HUES6 (cell line): ENCODE data around the gene ANTXR1.

ENCODE experiments used
- H3K27ac ChIP-seq: 2 replicates; pipeline ENCODE4 v1.7.0; 2013; ENCODE audit warnings: low read depth, mild to moderate bottlenecking, low read length, inconsistent platforms
- H3K27me3 ChIP-seq: 2 replicates; pipeline ENCODE4 v1.6.1; 2013; ENCODE audit warnings: low read length; ENCODE audit not compliant: control insufficient read depth, insufficient read depth
- H3K36me3 ChIP-seq: 2 replicates; pipeline ENCODE4 v1.6.1; 2013; ENCODE audit warnings: low read length; ENCODE audit not compliant: control insufficient read depth, insufficient read depth
- H3K4me1 ChIP-seq: 2 replicates; pipeline ENCODE4 v1.6.1; 2013; ENCODE audit warnings: low read length; ENCODE audit not compliant: control insufficient read depth, insufficient read depth
- H3K4me3 ChIP-seq: 2 replicates; pipeline ENCODE4 v1.5.1; 2013; ENCODE audit warnings: low read depth, low read length
- H3K9ac ChIP-seq: one replicate; pipeline ENCODE4 v1.6.1; 2013; ENCODE audit warnings: mild to moderate bottlenecking, low read length
- H3K9me3 ChIP-seq: 2 replicates; pipeline ENCODE4 v1.6.1; 2013; ENCODE audit warnings: low read depth, low read length; ENCODE audit not compliant: control insufficient read depth, insufficient read depth

ANTXR1 gene

GRCh38 chr2:69152847-69153583 is 140.0 kb downstream of the ANTXR1 start:
- peaks cover 22% of the 10 kb centered on the region for H3K4me1 ChIP-seq
- H3K27ac ChIP-seq, result no peak overlapping the region
- H3K27me3 ChIP-seq, result no peaks in the 10 kb centered on the region
- H3K36me3 ChIP-seq, result peaks cover 16% of the 10 kb centered on the region
- no peak overlapping the region for H3K4me3 ChIP-seq
- no peak overlapping the region for H3K9ac ChIP-seq
- H3K9me3 ChIP-seq, result peaks cover 4% of the 10 kb centered on the region; the same call in 1 of the 2 replicates

GRCh38 chr2:69154106-69154505 is 141.1 kb downstream of the ANTXR1 start:
- H3K27ac ChIP-seq, result no peak overlapping the region
- H3K27me3 ChIP-seq, result no peaks in the 10 kb centered on the region
- H3K9ac ChIP-seq, result no peak overlapping the region
- no peak overlapping the region for H3K4me3 ChIP-seq
- H3K9me3 ChIP-seq, result peaks cover 4% of the 10 kb centered on the region; the same call in 1 of the 2 replicates
- H3K4me1 ChIP-seq, result peaks cover 14% of the 10 kb centered on the region
- H3K36me3 ChIP-seq, result peaks cover 16% of the 10 kb centered on the region

- Histone ChIP-seq H3K4me1 (peaks cover 23% of the 10 kb centered on the region), H3K27me3 (no peaks in the 10 kb centered on the region), H3K36me3 (peaks cover 16% of the 10 kb centered on the region), H3K9me3 (peaks cover 4% of the 10 kb centered on the region; the same call in 1 of the 2 replicates), H3K27ac (no peak overlapping the region), H3K4me3 (no peak overlapping the region), H3K9ac (no peak overlapping the region)
Observed at GRCh38 chr2:69156624-69157023, 143.6 kb downstream of the ANTXR1 start.

DNA sequence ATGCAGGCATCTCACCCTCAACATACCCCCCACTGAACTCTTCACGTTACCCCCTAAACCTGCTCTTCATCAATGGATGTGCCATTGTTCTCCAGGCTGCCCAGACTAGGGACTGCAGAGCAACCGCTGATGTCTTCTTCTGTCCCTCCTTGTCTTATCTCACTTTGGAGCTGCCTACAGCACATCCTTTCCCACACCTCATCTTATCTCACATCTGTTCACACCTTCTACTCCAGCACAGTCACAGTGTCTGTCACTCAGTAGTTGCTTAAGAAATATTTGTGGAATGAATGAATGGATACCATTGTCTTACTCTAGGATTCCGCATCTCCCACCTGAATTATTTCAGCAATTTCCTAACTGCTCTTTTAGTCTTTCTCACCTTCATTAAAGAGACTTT is 144.5 kb downstream of the ANTXR1 start:
- no peak overlapping the region for H3K9ac ChIP-seq

GRCh38 chr2:69159986-69160385 is 147.0 kb downstream of the ANTXR1 start:
- H3K4me3 ChIP-seq, result no peak overlapping the region
- no peak overlapping the region for H3K9ac ChIP-seq
- no peaks in the 10 kb centered on the region for H3K27me3 ChIP-seq
- no peaks in the 10 kb centered on the region for H3K9me3 ChIP-seq
- H3K27ac ChIP-seq, result no peak overlapping the region; the same call in 1 of the 2 replicates
- no peaks in the 10 kb centered on the region for H3K36me3 ChIP-seq
- peaks cover 52% of the 10 kb centered on the region for H3K4me1 ChIP-seq

More for the DNA sequence above, 144.5 kb downstream of the ANTXR1 start:
- Histone ChIP-seq H3K27me3 (no peaks in the 10 kb centered on the region), H3K27ac (no peak overlapping the region), H3K9me3 (peaks cover 4% of the 10 kb centered on the region; the same call in 1 of the 2 replicates), H3K4me3 (no peak overlapping the region), H3K36me3 (peaks cover 9% of the 10 kb centered on the region), H3K4me1 (peaks cover 31% of the 10 kb centered on the region)

GRCh38 chr2:69162057-69162456 is 149.1 kb downstream of the ANTXR1 start:
- Histone ChIP-seq H3K4me3 (peak overlapping the region; percentile 9; the same call in 1 of the 2 replicates), H3K9ac (peak overlapping the region; percentile 57), H3K4me1 (peaks cover 58% of the 10 kb centered on the region), H3K27me3 (no peaks in the 10 kb centered on the region), H3K9me3 (no peaks in the 10 kb centered on the region), H3K36me3 (no peaks in the 10 kb centered on the region), H3K27ac (peak overlapping the region; percentile 64; the same call in 1 of the 2 replicates)

GRCh38 chr2:69163109-69163508 is 150.1 kb downstream of the ANTXR1 start:
- peak overlapping the region; percentile 64; the same call in 1 of the 2 replicates for H3K27ac ChIP-seq
- no peaks in the 10 kb centered on the region for H3K27me3 ChIP-seq
- H3K9ac ChIP-seq, result peak overlapping the region; percentile 75
- H3K36me3 ChIP-seq, result no peaks in the 10 kb centered on the region; the same call in 1 of the 2 replicates
- H3K9me3 ChIP-seq, result no peaks in the 10 kb centered on the region
- no peak overlapping the region for H3K4me3 ChIP-seq
- peaks cover 59% of the 10 kb centered on the region for H3K4me1 ChIP-seq

- no peaks in the 10 kb centered on the region for H3K9me3 ChIP-seq
- H3K9ac ChIP-seq, result peak overlapping the region; percentile 75
- H3K27ac ChIP-seq, result peak overlapping the region; percentile 64; the same call in 1 of the 2 replicates
- no peak overlapping the region for H3K4me3 ChIP-seq
- H3K4me1 ChIP-seq, result peaks cover 61% of the 10 kb centered on the region
- no peaks in the 10 kb centered on the region; the same call in 1 of the 2 replicates for H3K36me3 ChIP-seq
- no peaks in the 10 kb centered on the region for H3K27me3 ChIP-seq
Observed at GRCh38 chr2:69163556-69163955, 150.6 kb downstream of the ANTXR1 start.

- Histone ChIP-seq H3K9ac (peak overlapping the region; percentile 43), H3K36me3 (no peaks in the 10 kb centered on the region; the same call in 1 of the 2 replicates), H3K27ac (peak overlapping the region; percentile 64; the same call in 1 of the 2 replicates), H3K27me3 (no peaks in the 10 kb centered on the region), H3K4me1 (peaks cover 61% of the 10 kb centered on the region), H3K9me3 (no peaks in the 10 kb centered on the region), H3K4me3 (no peak overlapping the region)
Observed at GRCh38 chr2:69164061-69164778, 151.2 kb downstream of the ANTXR1 start.

DNA sequence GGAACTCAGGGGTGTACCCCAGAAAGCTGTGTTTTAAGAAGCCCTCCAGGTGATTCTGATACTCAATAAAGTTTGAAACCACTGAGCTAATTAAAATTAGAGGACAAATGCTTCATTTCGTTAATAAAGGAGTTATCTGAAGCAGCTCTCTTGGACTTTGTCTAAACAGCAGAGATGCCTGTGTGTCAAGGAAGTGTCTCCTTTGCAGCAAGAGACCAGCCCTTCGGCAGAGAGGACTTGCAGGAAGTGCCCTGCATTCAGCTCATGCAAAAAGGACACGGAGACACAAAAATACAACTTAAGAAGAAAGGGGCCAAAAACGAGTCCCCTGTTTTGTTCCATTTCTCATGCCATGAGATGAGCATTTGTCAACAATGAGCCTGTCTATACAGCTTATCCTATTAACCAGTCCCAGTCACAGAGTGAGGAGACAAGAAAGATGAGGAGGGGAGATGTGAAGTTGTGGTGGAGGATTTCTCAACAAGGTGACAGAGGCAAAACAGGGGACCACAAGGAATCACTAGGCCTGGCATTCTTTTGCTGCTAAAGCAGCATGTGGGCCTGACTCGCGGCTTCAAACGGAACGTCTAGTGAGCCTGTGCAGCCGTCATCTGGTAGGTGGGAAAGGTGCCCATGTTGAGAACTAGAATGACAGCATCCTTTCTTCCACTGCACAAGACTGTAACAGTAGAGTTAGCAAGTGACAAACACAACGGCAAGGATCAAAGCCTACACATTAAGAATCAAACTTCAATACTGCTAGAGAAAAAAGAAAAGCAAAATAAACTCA is 152.3 kb downstream of the ANTXR1 start:
- Histone ChIP-seq H3K27ac (peak overlapping the region; percentile 64; the same call in 1 of the 2 replicates), H3K9ac (no peak overlapping the region), H3K4me1 (peaks cover 63% of the 10 kb centered on the region), H3K9me3 (no peaks in the 10 kb centered on the region), H3K4me3 (no peak overlapping the region), H3K36me3 (no peaks in the 10 kb centered on the region; the same call in 1 of the 2 replicates), H3K27me3 (no peaks in the 10 kb centered on the region)
